Astrocyte (in vitro differentiated cells and primary cell): ENCODE measurements around the gene CMBL. TPM values are rescaled to one million over a fixed set of nuclear protein-coding genes. Genes with fewer than 3 reads are reported as not detected.
"Not testable (repeated sequence)": the region's sequence is repeated elsewhere in the genome, so short reads cannot be mapped to it uniquely, and the experiment has no call there.

Source experiments
- DNase-seq: peaks from one replicate; pipeline ENCODE4 v3.0.0-alpha.2; 2010; ENCODE audit warnings: low read depth
- FAIRE-seq: peaks from 2 replicates; lab custom pipeline; 2011; peaks lifted over from hg19 to GRCh38; lab: Jason Lieb, UNC
- H2AFZ ChIP-seq: 2 replicates; pipeline ENCODE4 v1.6.0; 2012; ENCODE audit warnings: low read depth, low read length, inconsistent platforms
- H3K27ac ChIP-seq: 2 replicates; pipeline ENCODE4 v1.5.1; 2011; ENCODE audit warnings: low read depth, low read length, inconsistent platforms
- H3K27me3 ChIP-seq: 2 replicates; pipeline ENCODE4 v1.6.0; 2011; ENCODE audit warnings: low read length, inconsistent platforms; ENCODE audit not compliant: insufficient read depth
- H3K36me3 ChIP-seq: 2 replicates; pipeline ENCODE4 v1.5.1; 2011; ENCODE audit warnings: low read length, inconsistent platforms; ENCODE audit not compliant: insufficient read depth
- H3K4me1 ChIP-seq: 2 replicates; pipeline ENCODE4 v1.5.1; 2011; ENCODE audit warnings: low read length, inconsistent platforms; ENCODE audit not compliant: insufficient read depth
- H3K4me2 ChIP-seq: 2 replicates; pipeline ENCODE4 v1.6.0; 2012; ENCODE audit warnings: low read length, inconsistent platforms
- H3K4me3 ChIP-seq: 2 replicates; pipeline ENCODE4 v1.5.1; 2011; ENCODE audit warnings: low read depth, mild to moderate bottlenecking, low read length, inconsistent platforms; ENCODE audit not compliant: insufficient read depth
- H3K79me2 ChIP-seq: 2 replicates; pipeline ENCODE4 v1.6.0; 2012; ENCODE audit warnings: mild to moderate bottlenecking, low read length, inconsistent platforms; ENCODE audit not compliant: insufficient read depth
- H3K9ac ChIP-seq: 2 replicates; pipeline ENCODE4 v1.6.0; 2012; ENCODE audit warnings: mild to moderate bottlenecking, low read length, inconsistent platforms
- H3K9me3 ChIP-seq: 2 replicates; pipeline ENCODE4 v1.5.1; 2012; ENCODE audit warnings: low read depth, mild to moderate bottlenecking, low read length, inconsistent platforms; ENCODE audit not compliant: insufficient read depth
- H4K20me1 ChIP-seq: 2 replicates; pipeline ENCODE4 v1.6.0; 2012; ENCODE audit warnings: low read length, inconsistent platforms; ENCODE audit not compliant: insufficient read depth
- H3K27ac Mint-ChIP-seq: one replicate; pipeline ENCODE4 v1.8.0; 2021; ENCODE audit warnings: mild to moderate bottlenecking, mixed read lengths; ENCODE audit not compliant: unreplicated experiment
- H3K27me3 Mint-ChIP-seq: one replicate; pipeline ENCODE4 v1.8.0; 2021; ENCODE audit warnings: low read depth, mixed read lengths; ENCODE audit not compliant: unreplicated experiment
- H3K36me3 Mint-ChIP-seq: one replicate; pipeline ENCODE4 v1.8.0; 2021; ENCODE audit warnings: low read depth, mixed read lengths; ENCODE audit not compliant: unreplicated experiment
- H3K4me1 Mint-ChIP-seq: one replicate; pipeline ENCODE4 v1.8.0; 2021; ENCODE audit warnings: low read depth, mixed read lengths; ENCODE audit not compliant: unreplicated experiment
- H3K4me3 Mint-ChIP-seq: one replicate; pipeline ENCODE4 v1.8.0; 2021; ENCODE audit warnings: mild to moderate bottlenecking, moderate library complexity, mixed read lengths; ENCODE audit not compliant: unreplicated experiment
- H3K9me3 Mint-ChIP-seq: one replicate; pipeline ENCODE4 v1.8.0; 2021; ENCODE audit warnings: mild to moderate bottlenecking, mixed read lengths; ENCODE audit not compliant: unreplicated experiment
- CTCF ChIP-seq: IDR thresholded peaks from 2 replicates; pipeline ENCODE4 v1.5.1; 2011; ENCODE audit warnings: low read depth, mild to moderate bottlenecking, inconsistent platforms, low read length, moderate library complexity; ENCODE audit not compliant: insufficient read depth
- EZH2 ChIP-seq: IDR thresholded peaks from 2 replicates; pipeline ENCODE4 v1.6.1; 2012; ENCODE audit warnings: mild to moderate bottlenecking, low read length, inconsistent platforms; ENCODE audit not compliant: insufficient read depth
- total RNA-seq: library from RNA; stranded (reverse); gene quantifications from 2 replicates; pipeline ENCODE4 v1.2.1, GENCODE V29; 2021

The CMBL gene
- total RNA-seq, 1 donor from 2014 or later = 39.7 TPM

GRCh38 chr5:10288592-10289219 lies 19.0 kb downstream of the CMBL start:
- Mint-ChIP-seq H3K4me3 (no peak overlapping the region), H3K27me3 (no peaks in the 10 kb centered on the region), H3K27ac (no peak overlapping the region), H3K4me1 (no peaks in the 10 kb centered on the region), H3K36me3 (peaks cover 24% of the 10 kb centered on the region), H3K9me3 (peaks cover 4% of the 10 kb centered on the region)
- no peak for TF ChIP-seq CTCF
- Histone ChIP-seq H2AFZ (no peak overlapping the region), H3K27me3 (no peaks in the 10 kb centered on the region), H4K20me1 (peaks cover 7% of the 10 kb centered on the region), H3K4me2 (no peak overlapping the region), H3K4me1 (no peaks in the 10 kb centered on the region), H3K79me2 (no peaks in the 10 kb centered on the region), H3K9me3 (no peaks in the 10 kb centered on the region), H3K36me3 (no peaks in the 10 kb centered on the region), H3K4me3 (no peak overlapping the region), H3K27ac (no peak overlapping the region), H3K9ac (no peak overlapping the region)
- DNase-seq = no peak
- FAIRE-seq = no peak

DNA sequence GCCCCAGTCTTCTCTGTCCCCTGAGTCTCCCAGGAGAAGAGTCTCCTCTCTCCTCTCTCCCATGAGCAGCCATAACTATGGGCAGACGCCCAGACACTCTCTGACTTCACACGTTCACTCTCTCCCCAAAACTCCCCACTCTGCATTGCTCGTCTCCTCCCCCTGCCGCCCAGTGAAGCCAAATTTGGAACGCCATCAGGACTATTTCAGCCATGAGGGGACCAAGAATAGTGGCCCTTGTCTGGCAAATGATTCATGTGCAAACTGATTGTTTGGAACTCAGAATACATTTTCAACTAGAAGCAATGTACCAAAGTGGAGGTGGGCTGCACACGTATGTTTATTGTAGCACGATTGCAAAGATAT lies 20.9 kb downstream of the CMBL start:
- no peaks in the 10 kb centered on the region for H3K4me1 ChIP-seq
- Mint-ChIP-seq H3K36me3 (peaks cover 28% of the 10 kb centered on the region), H3K27ac (no peak overlapping the region), H3K4me3 (no peak overlapping the region), H3K9me3 (peaks cover 4% of the 10 kb centered on the region), H3K4me1 (no peaks in the 10 kb centered on the region), H3K27me3 (no peaks in the 10 kb centered on the region)
- H3K4me2 ChIP-seq = no peak overlapping the region
- H3K27me3 ChIP-seq = no peaks in the 10 kb centered on the region
- no peaks in the 10 kb centered on the region for H3K36me3 ChIP-seq
- TF ChIP-seq CTCF = no peak
- no peak for TF ChIP-seq EZH2
- FAIRE-seq (no peak), DNase-seq (no peak)
- H3K9ac ChIP-seq = no peak overlapping the region
- peaks cover 7% of the 10 kb centered on the region for H4K20me1 ChIP-seq
- H3K4me3 ChIP-seq = no peak overlapping the region
- no peaks in the 10 kb centered on the region for H3K9me3 ChIP-seq
- H2AFZ ChIP-seq = no peak overlapping the region
- H3K27ac ChIP-seq = no peak overlapping the region
- no peaks in the 10 kb centered on the region for H3K79me2 ChIP-seq

- no peak overlapping the region for H3K9ac ChIP-seq
- H3K36me3 ChIP-seq = no peaks in the 10 kb centered on the region
- Mint-ChIP-seq H3K9me3 (peaks cover 4% of the 10 kb centered on the region), H3K27ac (no peak overlapping the region), H3K4me3 (no peak overlapping the region), H3K4me1 (no peaks in the 10 kb centered on the region), H3K27me3 (no peaks in the 10 kb centered on the region), H3K36me3 (peaks cover 28% of the 10 kb centered on the region)
- TF ChIP-seq CTCF = no peak
- TF ChIP-seq EZH2 = no peak
- no peak overlapping the region for H3K27ac ChIP-seq
- H3K27me3 ChIP-seq = no peaks in the 10 kb centered on the region
- H3K4me1 ChIP-seq = no peaks in the 10 kb centered on the region
- no peaks in the 10 kb centered on the region for H3K9me3 ChIP-seq
- H3K4me2 ChIP-seq = no peak overlapping the region
- FAIRE-seq = no peak
- no peak for DNase-seq
- H4K20me1 ChIP-seq = peaks cover 3% of the 10 kb centered on the region
- no peak overlapping the region for H3K4me3 ChIP-seq
- H2AFZ ChIP-seq = no peak overlapping the region
- H3K79me2 ChIP-seq = no peaks in the 10 kb centered on the region
Observed at GRCh38 chr5:10286162-10286861, 21.4 kb downstream of the CMBL start.

DNA sequence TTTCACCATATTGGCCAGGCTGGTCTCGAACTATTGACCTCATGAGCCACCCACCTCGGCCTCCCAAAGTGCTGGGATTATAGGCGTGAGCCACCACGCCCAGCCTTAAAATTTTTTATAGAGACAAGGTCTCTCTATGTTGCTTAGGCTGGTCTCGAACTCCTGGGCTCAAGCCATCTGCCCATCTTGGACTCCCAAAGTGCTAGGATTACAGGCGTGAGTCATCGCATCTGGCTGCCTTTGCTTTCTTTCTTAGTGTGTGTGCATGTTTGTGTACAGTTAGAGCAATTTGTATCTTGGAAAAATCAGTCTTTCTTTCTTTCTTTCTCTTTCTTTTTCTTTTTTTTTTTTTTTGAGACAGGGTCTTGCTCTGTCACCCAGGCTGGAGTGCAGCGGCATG lies 22.3 kb downstream of the CMBL start:
- H3K79me2 ChIP-seq, H3K9ac ChIP-seq, FAIRE-seq, H3K4me3 ChIP-seq, H3K27ac ChIP-seq, H3K36me3 ChIP-seq, H3K27me3 Mint-ChIP-seq, H3K27me3 ChIP-seq, H3K9me3 Mint-ChIP-seq, H3K4me1 Mint-ChIP-seq, H3K4me1 ChIP-seq, H3K4me3 Mint-ChIP-seq, H4K20me1 ChIP-seq, H3K9me3 ChIP-seq, H2AFZ ChIP-seq, H3K27ac Mint-ChIP-seq, H3K4me2 ChIP-seq: not testable (repeated sequence)
- peak; percentile 16 for DNase-seq
- H3K36me3 Mint-ChIP-seq = peaks cover 25% of the 10 kb centered on the region
